Measurements from ENCODE around the gene HMCN2.
A peak's percentile ranks its signal among the peaks of the same experiment; 100 is the strongest.

The HMCN2 gene

GRCh38 chr9:130315446-130316226 lies 50.1 kb downstream of the HMCN2 start:
- no peak overlapping the region for H3K4me3 ChIP-seq (ENCODE audit: low read length)
- no peak overlapping the region for H3K9ac ChIP-seq (ENCODE audit: low read depth, low read length)
- H3K9me3 ChIP-seq (replicated peaks; ENCODE audit: low read length): no peaks in the 10 kb centered on the region
- H3K36me3 ChIP-seq (ENCODE audit: insufficient read depth, low read length): no peaks in the 10 kb centered on the region
- H3K4me1 ChIP-seq (ENCODE audit: control insufficient read depth, insufficient read depth, low read length): peaks cover 9% of the 10 kb centered on the region
- H3K4me2 ChIP-seq (ENCODE audit: low read length): no peak overlapping the region
- H3K27me3 ChIP-seq (ENCODE audit: control insufficient read depth, insufficient read depth, low read length): peaks cover 74% of the 10 kb centered on the region

DNA sequence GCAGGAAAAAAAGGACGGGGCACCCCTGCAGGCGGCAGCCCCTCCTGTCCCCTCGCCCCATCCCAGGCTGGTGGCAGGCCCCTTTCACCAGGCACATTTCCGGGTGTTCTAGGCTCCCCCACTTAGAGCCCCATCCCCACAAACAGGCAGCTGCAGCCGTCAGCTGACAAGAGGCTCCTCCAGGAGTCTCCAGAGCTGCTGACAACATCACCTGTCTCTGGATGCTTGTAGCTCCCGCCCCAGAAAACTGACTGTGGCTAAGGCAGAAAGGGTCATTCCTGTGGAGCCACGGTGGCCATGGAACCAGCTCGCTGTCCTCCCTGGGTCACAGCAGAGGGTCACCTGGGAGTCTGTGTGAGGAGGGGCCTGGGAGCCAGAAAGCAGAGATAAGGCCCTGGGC lies 50.9 kb downstream of the HMCN2 start:
- no peak overlapping the region for H3K9ac ChIP-seq (ENCODE audit: low read depth, low read length)
- H3K27me3 ChIP-seq (ENCODE audit: control insufficient read depth, insufficient read depth, low read length): peaks cover 74% of the 10 kb centered on the region
- H3K4me2 ChIP-seq (ENCODE audit: low read length): no peak overlapping the region
- no peaks in the 10 kb centered on the region for H3K36me3 ChIP-seq (ENCODE audit: insufficient read depth, low read length)
- H3K4me3 ChIP-seq (ENCODE audit: low read length): no peak overlapping the region
- H3K4me1 ChIP-seq (ENCODE audit: control insufficient read depth, insufficient read depth, low read length): peaks cover 9% of the 10 kb centered on the region
- H3K9me3 ChIP-seq (replicated peaks; ENCODE audit: low read length): no peaks in the 10 kb centered on the region

DNA sequence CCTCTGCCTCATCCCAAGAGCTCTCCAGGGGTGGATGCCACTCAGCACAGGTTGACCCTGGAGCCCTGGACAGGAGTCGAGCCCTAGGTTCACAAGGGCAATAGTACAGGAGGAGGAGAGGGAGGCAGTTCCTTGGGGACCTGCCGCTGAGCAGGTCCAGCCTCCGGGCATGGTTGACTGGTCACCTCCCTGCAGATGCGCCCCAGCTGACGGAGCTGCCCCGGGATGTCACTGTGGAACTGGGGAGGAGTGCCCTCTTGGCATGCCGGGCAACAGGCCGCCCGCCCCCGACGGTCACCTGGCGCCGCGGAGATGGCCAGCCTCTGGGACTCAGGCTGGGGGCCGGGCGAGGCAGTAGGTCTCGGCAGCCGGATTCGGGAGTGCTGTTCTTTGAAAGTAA lies 53.7 kb downstream of the HMCN2 start:
- Histone ChIP-seq H3K9me3 (replicated peaks; ENCODE audit: low read length) (no peaks in the 10 kb centered on the region), H3K4me3 (ENCODE audit: low read length) (no peak overlapping the region), H3K4me2 (ENCODE audit: low read length) (no peak overlapping the region), H3K9ac (ENCODE audit: low read depth, low read length) (no peak overlapping the region), H3K36me3 (ENCODE audit: insufficient read depth, low read length) (no peaks in the 10 kb centered on the region), H3K4me1 (ENCODE audit: control insufficient read depth, insufficient read depth, low read length) (no peaks in the 10 kb centered on the region), H3K27me3 (ENCODE audit: control insufficient read depth, insufficient read depth, low read length) (peaks cover 84% of the 10 kb centered on the region)

GRCh38 chr9:130319944-130320712 lies 54.6 kb downstream of the HMCN2 start:
- no peak overlapping the region for H3K4me3 ChIP-seq (ENCODE audit: low read length)
- no peak overlapping the region for H3K4me2 ChIP-seq (ENCODE audit: low read length)
- H3K4me1 ChIP-seq (ENCODE audit: control insufficient read depth, insufficient read depth, low read length): no peaks in the 10 kb centered on the region
- H3K27me3 ChIP-seq (ENCODE audit: control insufficient read depth, insufficient read depth, low read length): peaks cover 82% of the 10 kb centered on the region
- no peaks in the 10 kb centered on the region for H3K9me3 ChIP-seq (replicated peaks; ENCODE audit: low read length)
- no peaks in the 10 kb centered on the region for H3K36me3 ChIP-seq (ENCODE audit: insufficient read depth, low read length)
- H3K9ac ChIP-seq (ENCODE audit: low read depth, low read length): no peak overlapping the region

- Histone ChIP-seq H3K4me2 (ENCODE audit: low read length) (no peak overlapping the region), H3K4me3 (ENCODE audit: low read length) (no peak overlapping the region), H3K9me3 (replicated peaks; ENCODE audit: low read length) (no peaks in the 10 kb centered on the region), H3K9ac (ENCODE audit: low read depth, low read length) (no peak overlapping the region), H3K4me1 (ENCODE audit: control insufficient read depth, insufficient read depth, low read length) (no peaks in the 10 kb centered on the region), H3K36me3 (ENCODE audit: insufficient read depth, low read length) (no peaks in the 10 kb centered on the region), H3K27me3 (ENCODE audit: control insufficient read depth, insufficient read depth, low read length) (peaks cover 85% of the 10 kb centered on the region)
These were observed 55.3 kb downstream of the HMCN2 start for GRCh38 chr9:130320723-130321481.

GRCh38 chr9:130321539-130321938 lies 56.0 kb downstream of the HMCN2 start:
- no peaks in the 10 kb centered on the region for H3K9me3 ChIP-seq (replicated peaks; ENCODE audit: low read length)
- no peak overlapping the region for H3K9ac ChIP-seq (ENCODE audit: low read depth, low read length)

GRCh38 chr9:130323051-130323745 lies 57.6 kb downstream of the HMCN2 start:
- Histone ChIP-seq H3K9ac (ENCODE audit: low read depth, low read length) (no peak overlapping the region), H3K9me3 (replicated peaks; ENCODE audit: low read length) (no peaks in the 10 kb centered on the region), H3K4me1 (ENCODE audit: control insufficient read depth, insufficient read depth, low read length) (peaks cover 10% of the 10 kb centered on the region), H3K4me3 (ENCODE audit: low read length) (no peak overlapping the region), H3K27me3 (ENCODE audit: control insufficient read depth, insufficient read depth, low read length) (peaks cover 87% of the 10 kb centered on the region), H3K36me3 (ENCODE audit: insufficient read depth, low read length) (no peaks in the 10 kb centered on the region), H3K4me2 (ENCODE audit: low read length) (no peak overlapping the region)

More at GRCh38 chr9:130321539-130321938, 56.0 kb downstream of the HMCN2 start:
- H3K27me3 ChIP-seq (ENCODE audit: control insufficient read depth, insufficient read depth, low read length): peaks cover 86% of the 10 kb centered on the region
- no peak overlapping the region for H3K4me3 ChIP-seq (ENCODE audit: low read length)
- no peaks in the 10 kb centered on the region for H3K4me1 ChIP-seq (ENCODE audit: control insufficient read depth, insufficient read depth, low read length)
- no peaks in the 10 kb centered on the region for H3K36me3 ChIP-seq (ENCODE audit: insufficient read depth, low read length)
- H3K4me2 ChIP-seq (ENCODE audit: low read length): no peak overlapping the region

DNA sequence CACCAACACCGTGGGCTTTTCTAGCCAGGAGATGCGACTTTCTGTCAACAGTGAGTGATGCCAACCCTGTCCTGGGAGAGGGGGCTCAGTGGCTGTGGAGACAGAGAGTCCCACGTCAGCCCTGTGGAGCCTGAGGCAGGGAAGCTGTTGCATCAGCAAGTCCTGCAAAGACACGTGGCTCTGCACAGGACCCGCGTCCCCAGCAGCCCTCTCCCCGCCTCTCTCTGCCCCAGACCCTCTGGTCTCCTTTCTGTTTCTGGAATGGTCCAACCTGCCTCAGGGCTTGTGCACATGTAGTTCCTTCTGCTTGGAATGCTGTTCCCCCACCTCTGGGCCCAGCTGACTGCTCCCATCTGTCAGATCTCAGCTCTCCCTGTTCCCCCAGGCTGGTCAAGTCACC lies 60.4 kb downstream of the HMCN2 start:
- Histone ChIP-seq H3K9ac (ENCODE audit: low read depth, low read length) (no peak overlapping the region), H3K9me3 (replicated peaks; ENCODE audit: low read length) (no peaks in the 10 kb centered on the region), H3K27me3 (ENCODE audit: control insufficient read depth, insufficient read depth, low read length) (peaks cover 84% of the 10 kb centered on the region), H3K4me3 (ENCODE audit: low read length) (no peak overlapping the region), H3K4me2 (ENCODE audit: low read length) (no peak overlapping the region), H3K36me3 (ENCODE audit: insufficient read depth, low read length) (no peaks in the 10 kb centered on the region), H3K4me1 (ENCODE audit: control insufficient read depth, insufficient read depth, low read length) (peaks cover 18% of the 10 kb centered on the region)

- Histone ChIP-seq H3K9me3 (replicated peaks; ENCODE audit: low read length) (no peaks in the 10 kb centered on the region), H3K36me3 (ENCODE audit: insufficient read depth, low read length) (no peaks in the 10 kb centered on the region), H3K4me2 (ENCODE audit: low read length) (peak overlapping the region; percentile 69), H3K4me3 (ENCODE audit: low read length) (peak overlapping the region; percentile 39), H3K9ac (ENCODE audit: low read depth, low read length) (no peak overlapping the region), H3K27me3 (ENCODE audit: control insufficient read depth, insufficient read depth, low read length) (peaks cover 85% of the 10 kb centered on the region), H3K4me1 (ENCODE audit: control insufficient read depth, insufficient read depth, low read length) (peaks cover 24% of the 10 kb centered on the region)
These were observed 61.7 kb downstream of the HMCN2 start for GRCh38 chr9:130327070-130327780.

DNA sequence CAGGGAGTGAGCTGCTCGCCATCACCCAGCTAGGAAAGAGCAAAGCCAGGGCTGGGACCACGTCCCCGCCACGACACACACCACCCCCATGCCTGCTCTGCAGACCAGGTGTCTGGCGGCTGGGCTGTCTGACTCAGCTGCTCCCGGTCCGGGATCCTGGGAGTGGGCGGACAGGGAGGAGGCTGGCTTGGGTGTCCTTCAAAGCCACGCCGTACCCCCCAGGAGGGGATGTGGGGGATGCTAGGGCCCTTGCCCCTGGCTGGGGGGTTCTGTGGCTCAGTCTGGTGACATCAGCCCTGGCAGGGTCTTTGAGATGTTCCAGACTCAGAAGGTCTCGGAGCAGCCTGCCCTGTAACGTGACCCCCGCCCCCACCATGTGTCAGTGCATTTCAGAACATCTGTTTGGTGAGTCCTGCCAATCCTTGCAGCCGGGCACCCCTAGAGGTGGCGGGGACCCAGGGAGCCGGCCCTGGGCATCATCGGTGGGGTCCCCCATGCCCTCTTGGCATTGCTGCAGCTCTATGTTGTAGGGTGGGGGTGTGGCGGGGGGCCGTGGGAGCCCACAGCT lies 62.3 kb downstream of the HMCN2 start:
- Histone ChIP-seq H3K36me3 (ENCODE audit: insufficient read depth, low read length) (no peaks in the 10 kb centered on the region), H3K4me3 (ENCODE audit: low read length) (peak overlapping the region; percentile 46), H3K4me1 (ENCODE audit: control insufficient read depth, insufficient read depth, low read length) (peaks cover 24% of the 10 kb centered on the region), H3K27me3 (ENCODE audit: control insufficient read depth, insufficient read depth, low read length) (peaks cover 85% of the 10 kb centered on the region), H3K9me3 (replicated peaks; ENCODE audit: low read length) (no peaks in the 10 kb centered on the region), H3K4me2 (ENCODE audit: low read length) (peak overlapping the region; percentile 69), H3K9ac (ENCODE audit: low read depth, low read length) (no peak overlapping the region)
